ENCODE data around the gene RCBTB2.

Gene RCBTB2

GRCh38 chr13:48528720-48529119 lies 4.2 kb downstream of the RCBTB2 start:
- TF ChIP-seq CTCF (IDR thresholded peaks at IDR 0.05; ENCODE audit: borderline replicate concordance, insufficient read depth, low read depth, low read length), result no peak
- H3K4me3 ChIP-seq (ENCODE audit: low read depth, low read length), result no peak overlapping the region

GRCh38 chr13:48527955-48528354 lies 4.9 kb downstream of the RCBTB2 start:
- H3K4me3 ChIP-seq (ENCODE audit: low read depth, low read length), result no peak overlapping the region
- TF ChIP-seq CTCF (IDR thresholded peaks at IDR 0.05; ENCODE audit: borderline replicate concordance, insufficient read depth, low read depth, low read length), result no peak

DNA sequence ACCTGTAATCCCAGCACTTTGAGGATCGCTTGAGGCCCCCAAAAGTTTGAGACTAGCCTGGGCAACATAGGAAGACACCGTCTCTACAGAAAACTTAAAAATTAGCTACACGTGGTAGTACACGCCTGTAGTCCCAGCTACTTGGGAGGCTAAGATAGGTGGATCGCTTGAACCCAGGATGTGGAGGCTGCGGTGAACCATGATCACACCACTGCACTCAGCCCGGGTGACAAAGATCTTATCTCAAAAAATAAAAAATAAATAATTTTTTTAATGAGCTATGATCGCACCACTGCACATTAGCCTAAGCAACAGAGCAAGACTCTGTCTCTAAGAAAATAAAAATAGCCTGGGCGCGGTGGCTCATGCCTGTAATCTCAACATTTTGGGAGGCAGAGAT lies 6.6 kb downstream of the RCBTB2 start:
- no peak for TF ChIP-seq CTCF (IDR thresholded peaks at IDR 0.05; ENCODE audit: borderline replicate concordance, insufficient read depth, low read depth, low read length)
- no peak overlapping the region for H3K4me3 ChIP-seq (ENCODE audit: low read depth, low read length)

- H3K4me3 ChIP-seq (ENCODE audit: low read depth, low read length), result no peak overlapping the region
- no peak for TF ChIP-seq CTCF (IDR thresholded peaks at IDR 0.05; ENCODE audit: borderline replicate concordance, insufficient read depth, low read depth, low read length)
Observed at GRCh38 chr13:48518083-48518482, 14.8 kb downstream of the RCBTB2 start.

DNA sequence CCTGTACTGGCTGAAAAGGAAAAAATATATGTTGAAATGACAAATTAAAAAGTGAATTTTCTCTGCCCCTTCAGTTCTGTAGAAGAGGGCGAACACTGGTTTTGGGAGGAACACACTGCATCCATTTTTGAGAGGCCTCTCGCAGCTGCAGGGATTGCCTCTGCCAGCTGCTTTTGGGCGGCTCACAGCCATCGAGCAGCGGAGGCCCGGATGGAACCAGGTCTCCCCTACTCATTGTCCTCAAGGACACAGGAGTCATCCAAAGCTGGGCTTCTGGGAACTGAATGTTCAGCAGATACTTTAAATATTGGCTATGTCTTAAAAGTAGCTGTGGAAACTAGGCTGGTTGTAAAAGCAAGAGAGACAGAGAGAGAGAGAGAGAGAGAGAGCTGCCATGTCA lies 17.1 kb downstream of the RCBTB2 start:
- no peak for TF ChIP-seq CTCF (IDR thresholded peaks at IDR 0.05; ENCODE audit: borderline replicate concordance, insufficient read depth, low read depth, low read length)
- no peak overlapping the region for H3K4me3 ChIP-seq (ENCODE audit: low read depth, low read length)

DNA sequence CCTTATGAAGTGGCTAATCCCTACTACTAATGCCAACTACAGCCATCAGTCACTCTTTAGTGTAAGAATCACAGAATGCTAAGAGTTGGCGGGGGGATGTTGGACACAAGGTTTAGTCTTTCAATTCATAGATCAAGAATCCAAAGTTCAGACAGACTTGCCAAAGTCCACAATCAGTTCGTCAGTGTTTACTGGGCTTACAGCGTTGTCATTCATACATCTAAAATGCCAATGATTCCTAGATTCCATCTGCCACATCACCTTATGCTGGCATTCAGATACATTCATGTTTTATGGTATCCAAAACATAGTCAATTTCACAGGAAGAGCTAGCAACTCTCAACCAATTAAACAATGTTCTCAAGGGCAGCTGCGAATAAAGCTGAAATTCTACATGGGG lies 18.1 kb downstream of the RCBTB2 start:
- H3K4me3 ChIP-seq (ENCODE audit: low read depth, low read length), result no peak overlapping the region
- TF ChIP-seq CTCF (IDR thresholded peaks at IDR 0.05; ENCODE audit: borderline replicate concordance, insufficient read depth, low read depth, low read length), result no peak

DNA sequence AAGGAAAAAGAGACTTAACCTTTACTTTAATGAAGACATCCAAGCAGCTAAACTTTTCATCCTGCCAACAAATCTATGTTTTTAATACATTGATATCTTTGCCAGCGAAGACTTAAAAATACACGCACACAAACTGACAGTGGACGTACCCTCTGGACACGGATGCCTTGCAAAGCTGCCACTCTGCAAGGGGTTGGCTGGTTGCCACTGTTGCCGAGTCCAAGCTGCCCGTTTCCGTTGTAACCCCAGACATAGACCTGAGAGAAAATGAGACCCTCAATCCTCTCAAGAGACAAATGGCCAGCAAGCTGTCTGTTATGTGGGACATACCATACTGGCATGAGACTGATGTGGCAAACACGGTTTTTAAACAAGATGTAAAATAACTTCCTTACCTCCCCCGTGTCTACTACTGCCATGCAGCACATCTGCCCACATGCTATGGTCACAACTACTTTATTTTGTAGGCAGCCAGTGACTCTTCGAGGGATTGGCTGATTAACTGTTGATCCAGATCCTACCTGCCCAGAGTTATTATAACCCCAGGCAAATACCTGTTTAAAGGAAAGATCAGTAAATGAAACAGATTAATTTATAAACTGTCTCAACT lies 21.2 kb downstream of the RCBTB2 start:
- no peak for TF ChIP-seq CTCF (IDR thresholded peaks at IDR 0.05; ENCODE audit: borderline replicate concordance, insufficient read depth, low read depth, low read length)
- H3K4me3 ChIP-seq (ENCODE audit: low read depth, low read length), result no peak overlapping the region

Data from GM12875 (cell line).